HepG2 (cell line): ENCODE data around the gene ZNF511. TPM values are rescaled to one million over a fixed set of nuclear protein-coding genes. Genes with fewer than 3 reads are reported as not detected.
A peak's percentile ranks its signal among the peaks of the same experiment; 100 is the strongest.

Experiments used
- CERS6 ChIP-seq: sonication (generic); formaldehyde crosslinking; IDR thresholded peaks from 2 replicates; pipeline ENCODE4 v1.5.0; 2020; ENCODE audit warnings: missing genetic modification reagents
- CREB3 ChIP-seq: sonication (generic); formaldehyde crosslinking; IDR thresholded peaks from 2 replicates; pipeline ENCODE4 v1.5.0; 2020; ENCODE audit warnings: missing genetic modification reagents
- FOXM1 ChIP-seq: sonication (generic); formaldehyde crosslinking; IDR thresholded peaks from 2 replicates; pipeline ENCODE4 v1.5.0; 2020; ENCODE audit warnings: missing genetic modification reagents
- GTF2F1 ChIP-seq: fragments of 150-350 bp; IDR thresholded peaks from 2 replicates; pipeline ENCODE4 v1.6.1; 2014; ENCODE audit warnings: low read length
- KDM6A ChIP-seq: IDR thresholded peaks from 2 replicates; pipeline ENCODE4 v1.6.1; 2016; ENCODE audit warnings: low read depth
- KLF13 ChIP-seq: sonication (generic); formaldehyde crosslinking; IDR thresholded peaks from 2 replicates; pipeline ENCODE4 v1.4.0; 2020; ENCODE audit warnings: mild to moderate bottlenecking, missing genetic modification reagents
- MBNL3 ChIP-seq: fragments of 250-450 bp; sonication (Bioruptor Pico); conservative IDR thresholded peaks from 2 replicates; pipeline ENCODE4 v1.8.0; 2022; ENCODE audit warnings: mild to moderate bottlenecking, inconsistent platforms
- MIER3 ChIP-seq: IDR thresholded peaks from 2 replicates; pipeline ENCODE4 v1.6.1; 2016; ENCODE audit warnings: missing compliant biosample characterization, borderline replicate concordance
- POGZ ChIP-seq: sonication (generic); formaldehyde crosslinking; IDR thresholded peaks from 2 replicates; pipeline ENCODE4 v1.4.0; 2020; ENCODE audit warnings: mild to moderate bottlenecking, missing genetic modification reagents
- RCOR2 ChIP-seq: IDR thresholded peaks from 2 replicates; pipeline ENCODE4 v1.6.1; 2016; ENCODE audit warnings: missing biosample characterization, missing genetic modification reagents
- ZBTB38 ChIP-seq: sonication (generic); formaldehyde crosslinking; IDR thresholded peaks from 2 replicates; pipeline ENCODE4 v1.5.1; 2020; ENCODE audit warnings: mild to moderate bottlenecking, missing genetic modification reagents
- ZNF3 ChIP-seq: IDR thresholded peaks from 2 replicates; pipeline ENCODE4 v1.7.0; 2017; ENCODE audit warnings: inconsistent platforms
- ZNF562 ChIP-seq: sonication (generic); formaldehyde crosslinking; IDR thresholded peaks from 2 replicates; pipeline ENCODE4 v1.8.0; 2022; ENCODE audit warnings: missing genetic modification reagents, borderline replicate concordance
- ZNF572 ChIP-seq: sonication (generic); formaldehyde crosslinking; IDR thresholded peaks from 2 replicates; pipeline ENCODE4 v1.5.1; 2020; ENCODE audit warnings: mild to moderate bottlenecking, missing genetic modification reagents
- ZNF605 ChIP-seq: sonication (generic); formaldehyde crosslinking; IDR thresholded peaks from 2 replicates; pipeline ENCODE4 v1.8.0; 2022; ENCODE audit warnings: mild to moderate bottlenecking, missing genetic modification reagents
- ZNF788 ChIP-seq: sonication (generic); formaldehyde crosslinking; IDR thresholded peaks from 2 replicates; pipeline ENCODE4 v1.5.0; 2020; ENCODE audit warnings: mild to moderate bottlenecking, missing genetic modification reagents, borderline replicate concordance
- polyA plus RNA-seq, 8 experiments: library from polyadenylated mRNA; depleted of rRNA in 3 of 8; stranded (reverse) in 7 of 8; unstranded in 1 of 8; fragments of >200 nt; fragmentation: Illumina TruSeq in 4 of 8; extraction: Trizol in 4 of 8; gene quantifications; 2 replicates each; pipeline versions ENCODE4 v1.2.1 to v1.2.3, GENCODE V29; 2011 to 2016; ENCODE audit warnings: low read depth in 4 of 8, missing spikeins in 1 of 8, mixed read lengths in 1 of 8; ENCODE audit not compliant: insufficient read depth in 1 of 8
- total RNA-seq, 5 experiments: library from RNA; depleted of rRNA; stranded (reverse); fragments of >200 nt; fragmentation: Illumina TruSeq; extraction: Trizol; gene quantifications; 2 replicates each; pipeline ENCODE4 v1.2.3, GENCODE V29; 2016; ENCODE audit warnings: low read depth in 1 of 5
- TF ChIP-seq, protein P1 (sequence below): sonication (generic); formaldehyde crosslinking; IDR thresholded peaks from 2 replicates; pipeline ENCODE4 v1.4.0; 2020; ENCODE audit warnings: missing genetic modification reagents
- TF ChIP-seq, protein P2 (sequence below): sonication (generic); formaldehyde crosslinking; conservative IDR thresholded peaks from 2 replicates; pipeline ENCODE4 v1.4.0; 2020; ENCODE audit warnings: mild to moderate bottlenecking, missing genetic modification reagents, moderate library complexity
- TF ChIP-seq, protein P3 (sequence below): fragments of 450-650 bp; IDR thresholded peaks from 2 replicates; pipeline ENCODE4 v1.6.1; 2017

Gene ZNF511
- total and polyA plus RNA-seq, 2 of the 13 experiments (the other 11 are each of a cell fraction or from before 2014, with no cell fraction given) = 35.6 to 66.4 TPM

- no peak for TF ChIP-seq ZNF562 (CRISPR knock-in tag)
- TF ChIP-seq POGZ = no peak
- TF ChIP-seq MIER3 (CRISPR knock-in tag) = no peak
- no peak for TF ChIP-seq KDM6A (CRISPR knock-in tag)
- no peak for TF ChIP-seq ZNF3 (CRISPR knock-in tag)
- no peak for TF ChIP-seq RCOR2 (CRISPR knock-in tag)
- TF ChIP-seq, protein P1, sequence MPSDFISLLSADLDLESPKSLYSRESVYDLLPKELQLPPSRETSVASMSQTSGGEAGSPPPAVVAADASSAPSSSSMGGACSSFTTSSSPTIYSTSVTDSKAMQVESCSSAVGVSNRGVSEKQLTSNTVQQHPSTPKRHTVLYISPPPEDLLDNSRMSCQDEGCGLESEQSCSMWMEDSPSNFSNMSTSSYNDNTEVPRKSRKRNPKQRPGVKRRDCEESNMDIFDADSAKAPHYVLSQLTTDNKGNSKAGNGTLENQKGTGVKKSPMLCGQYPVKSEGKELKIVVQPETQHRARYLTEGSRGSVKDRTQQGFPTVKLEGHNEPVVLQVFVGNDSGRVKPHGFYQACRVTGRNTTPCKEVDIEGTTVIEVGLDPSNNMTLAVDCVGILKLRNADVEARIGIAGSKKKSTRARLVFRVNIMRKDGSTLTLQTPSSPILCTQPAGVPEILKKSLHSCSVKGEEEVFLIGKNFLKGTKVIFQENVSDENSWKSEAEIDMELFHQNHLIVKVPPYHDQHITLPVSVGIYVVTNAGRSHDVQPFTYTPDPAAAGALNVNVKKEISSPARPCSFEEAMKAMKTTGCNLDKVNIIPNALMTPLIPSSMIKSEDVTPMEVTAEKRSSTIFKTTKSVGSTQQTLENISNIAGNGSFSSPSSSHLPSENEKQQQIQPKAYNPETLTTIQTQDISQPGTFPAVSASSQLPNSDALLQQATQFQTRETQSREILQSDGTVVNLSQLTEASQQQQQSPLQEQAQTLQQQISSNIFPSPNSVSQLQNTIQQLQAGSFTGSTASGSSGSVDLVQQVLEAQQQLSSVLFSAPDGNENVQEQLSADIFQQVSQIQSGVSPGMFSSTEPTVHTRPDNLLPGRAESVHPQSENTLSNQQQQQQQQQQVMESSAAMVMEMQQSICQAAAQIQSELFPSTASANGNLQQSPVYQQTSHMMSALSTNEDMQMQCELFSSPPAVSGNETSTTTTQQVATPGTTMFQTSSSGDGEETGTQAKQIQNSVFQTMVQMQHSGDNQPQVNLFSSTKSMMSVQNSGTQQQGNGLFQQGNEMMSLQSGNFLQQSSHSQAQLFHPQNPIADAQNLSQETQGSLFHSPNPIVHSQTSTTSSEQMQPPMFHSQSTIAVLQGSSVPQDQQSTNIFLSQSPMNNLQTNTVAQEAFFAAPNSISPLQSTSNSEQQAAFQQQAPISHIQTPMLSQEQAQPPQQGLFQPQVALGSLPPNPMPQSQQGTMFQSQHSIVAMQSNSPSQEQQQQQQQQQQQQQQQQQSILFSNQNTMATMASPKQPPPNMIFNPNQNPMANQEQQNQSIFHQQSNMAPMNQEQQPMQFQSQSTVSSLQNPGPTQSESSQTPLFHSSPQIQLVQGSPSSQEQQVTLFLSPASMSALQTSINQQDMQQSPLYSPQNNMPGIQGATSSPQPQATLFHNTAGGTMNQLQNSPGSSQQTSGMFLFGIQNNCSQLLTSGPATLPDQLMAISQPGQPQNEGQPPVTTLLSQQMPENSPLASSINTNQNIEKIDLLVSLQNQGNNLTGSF (CRISPR knock-in tag) = no peak
- TF ChIP-seq, protein P2, sequence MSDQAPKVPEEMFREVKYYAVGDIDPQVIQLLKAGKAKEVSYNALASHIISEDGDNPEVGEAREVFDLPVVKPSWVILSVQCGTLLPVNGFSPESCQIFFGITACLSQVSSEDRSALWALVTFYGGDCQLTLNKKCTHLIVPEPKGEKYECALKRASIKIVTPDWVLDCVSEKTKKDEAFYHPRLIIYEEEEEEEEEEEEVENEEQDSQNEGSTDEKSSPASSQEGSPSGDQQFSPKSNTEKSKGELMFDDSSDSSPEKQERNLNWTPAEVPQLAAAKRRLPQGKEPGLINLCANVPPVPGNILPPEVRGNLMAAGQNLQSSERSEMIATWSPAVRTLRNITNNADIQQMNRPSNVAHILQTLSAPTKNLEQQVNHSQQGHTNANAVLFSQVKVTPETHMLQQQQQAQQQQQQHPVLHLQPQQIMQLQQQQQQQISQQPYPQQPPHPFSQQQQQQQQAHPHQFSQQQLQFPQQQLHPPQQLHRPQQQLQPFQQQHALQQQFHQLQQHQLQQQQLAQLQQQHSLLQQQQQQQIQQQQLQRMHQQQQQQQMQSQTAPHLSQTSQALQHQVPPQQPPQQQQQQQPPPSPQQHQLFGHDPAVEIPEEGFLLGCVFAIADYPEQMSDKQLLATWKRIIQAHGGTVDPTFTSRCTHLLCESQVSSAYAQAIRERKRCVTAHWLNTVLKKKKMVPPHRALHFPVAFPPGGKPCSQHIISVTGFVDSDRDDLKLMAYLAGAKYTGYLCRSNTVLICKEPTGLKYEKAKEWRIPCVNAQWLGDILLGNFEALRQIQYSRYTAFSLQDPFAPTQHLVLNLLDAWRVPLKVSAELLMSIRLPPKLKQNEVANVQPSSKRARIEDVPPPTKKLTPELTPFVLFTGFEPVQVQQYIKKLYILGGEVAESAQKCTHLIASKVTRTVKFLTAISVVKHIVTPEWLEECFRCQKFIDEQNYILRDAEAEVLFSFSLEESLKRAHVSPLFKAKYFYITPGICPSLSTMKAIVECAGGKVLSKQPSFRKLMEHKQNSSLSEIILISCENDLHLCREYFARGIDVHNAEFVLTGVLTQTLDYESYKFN = 0 out of 2 replicates have a peak, but pooled peaks have one; percentile 20
- no peak for TF ChIP-seq FOXM1 (CRISPR knock-in tag)
- no peak for TF ChIP-seq MBNL3 (CRISPR knock-in tag)
- TF ChIP-seq ZNF572 (CRISPR knock-in tag) = no peak
- TF ChIP-seq KLF13 (CRISPR knock-in tag) = no peak
- TF ChIP-seq, protein P3, sequence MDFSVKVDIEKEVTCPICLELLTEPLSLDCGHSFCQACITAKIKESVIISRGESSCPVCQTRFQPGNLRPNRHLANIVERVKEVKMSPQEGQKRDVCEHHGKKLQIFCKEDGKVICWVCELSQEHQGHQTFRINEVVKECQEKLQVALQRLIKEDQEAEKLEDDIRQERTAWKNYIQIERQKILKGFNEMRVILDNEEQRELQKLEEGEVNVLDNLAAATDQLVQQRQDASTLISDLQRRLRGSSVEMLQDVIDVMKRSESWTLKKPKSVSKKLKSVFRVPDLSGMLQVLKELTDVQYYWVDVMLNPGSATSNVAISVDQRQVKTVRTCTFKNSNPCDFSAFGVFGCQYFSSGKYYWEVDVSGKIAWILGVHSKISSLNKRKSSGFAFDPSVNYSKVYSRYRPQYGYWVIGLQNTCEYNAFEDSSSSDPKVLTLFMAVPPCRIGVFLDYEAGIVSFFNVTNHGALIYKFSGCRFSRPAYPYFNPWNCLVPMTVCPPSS = no peak
- no peak for TF ChIP-seq ZNF605 (CRISPR knock-in tag)
- no peak for TF ChIP-seq ZBTB38
- TF ChIP-seq ZNF788 (CRISPR knock-in tag) = 0 out of 2 replicates have a peak, but pooled peaks have one; percentile 9
- no peak for TF ChIP-seq CERS6 (CRISPR knock-in tag)
- TF ChIP-seq CREB3 = no peak
- no peak for TF ChIP-seq GTF2F1
These were observed 30.0 kb upstream of the ZNF511 start (continued) for GRCh38 chr10:133278577-133279265.
